NCI-H345 (cell line): ENCODE results near the gene C22orf23.
A peak's percentile ranks its signal among the peaks of the same experiment; 100 is the strongest.
"Not testable (repeated sequence)": the region's sequence is repeated elsewhere in the genome, so short reads cannot be mapped to it uniquely, and the experiment has no call there.

Experiments used
- DNase-seq: peaks from one replicate; lab custom pipeline; 2025; lab: John Stamatoyannopoulos, UW

The C22orf23 gene

DNA sequence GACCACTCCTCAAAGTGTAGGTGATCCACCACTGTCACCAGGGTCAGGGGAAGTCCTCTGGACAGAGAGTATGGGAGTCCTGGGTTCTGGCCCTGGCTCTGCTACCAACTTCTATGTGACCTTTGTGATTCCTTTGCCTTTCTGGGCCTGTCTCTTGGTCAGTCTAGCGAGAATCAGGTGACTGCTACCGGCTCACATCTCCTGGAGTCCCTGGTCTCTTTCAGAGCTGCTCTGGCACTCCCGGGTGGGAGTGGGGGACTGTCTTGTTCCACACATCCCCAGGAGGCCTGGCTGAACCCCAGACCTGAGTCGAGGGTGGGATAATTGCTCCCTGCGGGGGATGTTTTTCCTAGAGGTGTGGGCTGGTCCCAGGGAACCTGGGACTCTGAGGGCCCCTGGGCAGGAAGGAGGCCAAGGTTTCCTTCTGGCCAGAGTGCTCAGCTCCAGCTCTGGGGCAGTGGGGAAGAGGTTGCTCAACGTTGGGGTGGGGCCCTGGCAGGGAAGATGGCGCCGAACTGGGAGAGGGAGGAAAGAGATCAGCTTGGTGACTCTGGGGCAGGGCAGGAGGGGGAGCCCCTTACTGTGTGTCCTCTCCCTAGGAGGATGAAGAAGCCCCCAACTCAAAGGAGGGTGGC is 28.9 kb upstream of the C22orf23 start:
- DNase-seq, result no peak

DNA sequence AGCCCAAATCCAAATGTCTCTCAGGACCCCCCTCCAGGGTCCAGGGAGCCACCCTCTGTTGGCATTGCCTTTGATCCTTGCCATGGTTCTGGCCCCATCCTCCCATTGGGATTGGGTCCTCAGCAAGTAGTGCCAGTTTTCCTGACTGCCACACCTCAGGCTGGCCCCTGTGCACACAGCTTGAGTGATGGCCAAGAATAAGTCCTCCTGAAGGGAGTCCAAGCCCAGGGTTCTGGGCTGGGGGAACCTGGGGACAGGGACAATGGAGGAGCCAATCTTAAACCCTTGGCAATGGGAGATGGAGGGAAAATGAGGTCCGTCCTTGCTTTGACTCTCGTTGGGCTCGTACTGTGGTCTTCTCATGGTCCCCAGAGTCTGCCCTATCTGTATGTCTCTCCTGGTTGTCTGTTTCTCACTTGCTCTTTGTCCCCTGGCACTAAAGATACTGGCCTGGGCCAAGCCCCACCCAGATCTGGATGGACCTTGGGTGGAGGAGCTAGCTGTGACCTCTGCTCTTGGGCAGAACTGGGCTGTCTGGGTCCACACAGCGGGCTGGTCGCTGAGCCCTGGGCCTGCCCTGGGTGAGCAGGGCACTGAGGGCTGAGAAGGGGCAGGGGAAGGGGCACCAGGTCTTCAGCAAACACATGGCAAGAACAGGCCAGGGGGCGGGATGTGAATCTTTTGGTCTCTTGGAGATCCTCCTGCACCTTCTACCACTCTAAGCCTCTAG is 28.0 kb upstream of the C22orf23 start:
- no peak for DNase-seq

DNA sequence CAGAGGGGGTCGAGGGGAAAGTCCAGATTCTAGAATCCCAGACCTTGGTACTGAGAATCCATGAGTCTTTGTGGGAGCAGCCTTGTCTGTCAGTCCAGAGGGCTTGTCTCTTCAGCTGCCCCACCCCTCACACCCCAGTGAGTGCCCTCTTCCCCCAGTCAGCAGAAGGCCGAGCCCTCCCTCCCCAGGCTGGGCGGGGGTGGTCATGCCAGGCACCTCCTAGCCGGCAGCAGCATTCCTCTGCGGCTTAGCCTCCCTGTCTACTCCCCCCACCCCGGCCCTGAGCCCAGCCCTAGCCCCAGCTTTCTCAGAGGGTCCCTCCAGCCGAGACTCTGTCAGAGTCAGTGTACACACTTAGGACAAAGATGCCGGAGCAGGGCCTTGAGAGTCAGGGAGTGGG is 26.4 kb upstream of the C22orf23 start:
- DNase-seq, result no peak

DNA sequence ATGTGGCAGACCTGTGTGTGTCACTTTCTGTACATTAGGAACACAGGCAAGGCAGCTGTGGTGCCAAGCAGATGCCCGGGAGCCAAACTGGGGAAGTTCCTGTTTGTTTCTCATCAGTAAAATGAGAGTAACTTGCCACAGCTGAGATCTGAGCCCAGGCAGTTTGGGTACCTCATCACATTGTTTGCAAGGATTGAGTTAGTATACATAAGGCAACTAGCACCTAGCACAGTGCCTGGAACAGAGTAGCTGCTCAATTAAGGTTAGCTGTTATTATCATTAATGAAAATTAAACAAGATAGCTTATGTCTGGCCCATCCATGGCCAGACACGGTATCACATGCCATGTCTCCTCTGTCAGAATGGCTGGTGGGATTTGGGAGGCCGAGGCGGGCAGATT is 23.1 kb upstream of the C22orf23 start:
- DNase-seq, result no peak

DNA sequence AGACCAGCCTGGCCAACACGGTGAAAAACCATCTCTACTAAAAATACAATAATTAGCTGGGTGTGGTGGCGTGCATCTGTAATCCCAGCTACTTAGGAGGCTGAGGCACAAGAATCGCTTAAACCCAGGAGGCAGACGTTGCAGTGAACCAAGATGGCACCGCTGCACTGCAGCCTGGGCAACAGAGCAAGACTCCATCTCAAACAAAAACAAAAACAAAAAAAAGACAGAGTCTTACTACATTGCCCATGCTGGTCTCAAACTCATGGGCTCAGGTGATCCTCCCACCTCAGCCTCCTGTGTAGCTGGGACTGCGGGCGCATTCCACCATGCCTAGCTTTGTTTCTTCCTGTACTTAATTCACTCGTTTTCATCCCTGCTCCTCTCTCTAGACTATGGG is 22.6 kb upstream of the C22orf23 start:
- not testable (repeated sequence) for DNase-seq

DNA sequence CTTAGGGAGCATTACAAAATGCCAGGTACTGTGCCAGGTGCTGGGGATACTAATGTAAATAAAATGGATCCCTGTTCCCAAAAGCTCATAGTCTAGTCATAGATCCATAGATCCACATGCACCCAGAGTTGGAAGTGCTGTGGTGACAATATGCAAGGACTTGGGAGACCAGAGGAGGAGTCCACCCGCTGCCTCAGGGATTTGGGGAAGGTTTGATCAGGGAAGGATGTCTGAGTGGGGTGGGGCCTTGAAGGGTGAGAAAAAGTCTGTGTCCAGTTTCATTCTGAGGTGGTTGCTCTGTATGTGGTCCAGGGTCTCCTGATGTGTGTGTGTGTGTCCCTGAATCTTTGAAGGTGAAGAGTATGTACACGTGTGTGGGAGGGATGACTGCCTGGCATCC is 21.8 kb upstream of the C22orf23 start:
- no peak for DNase-seq

DNA sequence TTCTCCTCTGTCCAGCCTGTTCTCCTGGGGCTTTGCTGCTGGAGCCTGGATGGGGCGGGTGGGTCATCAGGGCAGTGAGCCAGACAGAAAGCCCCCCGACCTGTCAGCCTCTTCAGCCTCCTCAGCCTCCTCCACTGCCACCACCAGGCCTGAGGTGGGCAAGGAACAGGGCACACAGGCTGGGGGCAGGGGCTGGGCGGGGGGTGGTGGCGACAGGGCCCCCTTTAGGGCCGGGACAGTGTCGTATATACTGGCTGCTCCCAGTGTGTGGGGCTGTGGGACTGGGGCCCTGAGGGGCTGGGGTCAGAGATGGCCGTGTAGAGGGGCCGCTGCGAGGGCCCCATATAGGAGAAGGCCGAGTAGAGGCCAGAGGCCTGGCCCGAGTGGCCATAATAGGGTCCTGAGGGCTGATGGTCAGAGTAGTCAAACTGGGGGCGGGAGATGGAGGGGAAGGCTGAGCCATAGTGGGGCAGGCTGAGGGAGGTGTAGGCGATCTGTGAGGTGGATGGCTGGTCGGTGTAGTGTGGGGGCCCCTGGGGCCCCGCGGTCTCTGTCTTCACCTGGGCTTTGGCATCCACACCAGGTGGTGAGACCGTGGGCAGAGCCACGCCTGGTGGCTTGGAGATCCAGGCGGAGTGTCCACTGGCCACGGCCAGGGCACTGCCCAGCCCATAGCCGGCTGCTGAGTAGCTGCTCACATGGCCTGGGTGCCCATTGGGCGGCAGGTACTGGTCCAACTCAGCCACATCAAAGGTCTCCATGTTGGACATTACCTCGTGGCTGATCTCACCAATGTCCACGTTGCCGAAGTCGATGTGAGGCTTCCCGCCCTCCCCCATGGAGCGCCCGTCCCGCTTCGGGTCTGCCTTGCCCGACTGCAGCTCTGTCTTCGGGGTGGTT is 20.1 kb upstream of the C22orf23 start:
- no peak for DNase-seq

DNA sequence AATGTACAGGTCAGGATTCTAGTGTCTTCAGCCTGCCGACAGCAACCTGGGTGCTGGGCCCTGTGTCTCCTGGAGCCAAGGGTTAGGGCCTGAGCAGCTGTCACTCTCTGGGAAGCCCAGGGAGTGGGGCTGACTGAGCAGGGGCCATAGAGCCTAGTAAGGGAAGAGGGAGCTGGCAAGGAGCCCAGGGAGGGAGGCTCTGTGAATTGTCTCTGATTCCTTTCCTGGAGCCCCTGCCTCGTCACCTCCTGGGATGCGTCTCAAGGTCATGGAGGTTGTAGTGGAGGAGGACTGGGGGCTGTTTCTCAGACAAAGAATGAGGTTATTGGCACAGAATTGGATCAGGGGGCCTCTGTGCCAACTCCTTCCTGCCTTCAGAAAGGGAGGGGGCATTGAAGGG is 19.1 kb upstream of the C22orf23 start:
- DNase-seq, result peak; percentile 45

DNA sequence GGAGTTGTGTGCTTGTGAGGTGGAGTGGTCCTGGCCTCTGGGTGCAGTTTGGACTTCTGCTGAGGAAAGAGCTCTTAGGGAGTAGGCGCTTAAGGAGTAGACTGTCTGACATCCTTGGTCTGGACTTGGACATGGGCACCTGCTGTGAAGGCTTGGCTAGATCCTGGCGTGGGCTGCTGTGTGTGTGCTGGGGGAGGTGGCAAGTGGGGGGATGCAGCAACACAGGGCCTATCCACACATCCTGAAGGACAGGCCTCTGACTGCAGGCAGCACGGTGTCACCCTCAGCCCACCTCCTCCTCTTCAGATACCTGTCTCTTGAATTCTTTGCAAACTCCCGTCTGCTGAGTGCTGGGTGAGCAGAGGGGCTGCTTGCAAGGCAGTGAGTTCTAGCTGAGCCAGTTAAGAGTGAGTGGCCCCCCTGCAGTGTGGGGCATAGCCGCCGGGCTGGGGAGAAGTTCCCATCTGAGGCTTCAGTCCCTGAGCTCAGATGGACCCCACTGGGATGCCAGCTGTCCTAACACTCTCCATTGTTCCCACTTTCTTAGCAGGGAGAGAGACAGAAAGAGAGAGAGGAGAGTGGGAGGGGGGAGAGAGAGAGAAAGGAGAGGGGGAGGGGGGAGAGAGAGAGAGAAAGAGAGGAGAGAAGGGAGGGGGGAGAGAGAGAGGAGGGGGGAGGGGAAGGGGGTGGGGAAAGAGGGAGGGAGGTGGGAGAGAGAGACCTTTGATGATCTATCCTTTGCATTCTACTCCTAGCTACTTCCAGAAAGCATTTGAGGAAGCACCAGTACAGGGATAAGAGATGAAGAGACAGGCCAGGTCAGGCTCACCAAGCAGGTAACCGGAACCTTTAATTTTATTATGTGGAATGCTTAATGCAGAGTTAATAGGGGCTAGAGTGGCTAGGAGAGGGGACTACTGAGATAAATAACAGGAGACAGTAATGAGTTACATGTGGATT is 18.4 kb upstream of the C22orf23 start:
- DNase-seq, result peak; percentile 42

DNA sequence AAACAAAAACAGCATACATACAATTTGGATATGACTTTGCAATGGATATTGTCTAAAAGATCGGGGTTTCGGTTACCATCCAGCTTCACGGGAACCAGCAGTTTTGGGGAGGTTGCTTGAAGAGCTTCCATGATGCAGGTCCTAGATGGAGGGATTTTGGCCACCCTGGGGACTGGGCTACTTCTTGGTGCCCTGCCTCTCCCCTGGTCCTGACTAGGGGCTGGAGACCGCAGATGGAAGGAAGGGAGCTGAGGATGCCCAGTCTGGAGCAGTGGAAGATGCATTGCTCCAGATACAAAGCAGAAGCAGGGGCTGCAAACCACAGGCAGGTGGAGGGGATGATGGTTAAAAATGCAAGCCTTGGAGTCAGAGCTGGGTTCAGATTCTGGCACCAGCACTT is 17.5 kb upstream of the C22orf23 start:
- no peak for DNase-seq

DNA sequence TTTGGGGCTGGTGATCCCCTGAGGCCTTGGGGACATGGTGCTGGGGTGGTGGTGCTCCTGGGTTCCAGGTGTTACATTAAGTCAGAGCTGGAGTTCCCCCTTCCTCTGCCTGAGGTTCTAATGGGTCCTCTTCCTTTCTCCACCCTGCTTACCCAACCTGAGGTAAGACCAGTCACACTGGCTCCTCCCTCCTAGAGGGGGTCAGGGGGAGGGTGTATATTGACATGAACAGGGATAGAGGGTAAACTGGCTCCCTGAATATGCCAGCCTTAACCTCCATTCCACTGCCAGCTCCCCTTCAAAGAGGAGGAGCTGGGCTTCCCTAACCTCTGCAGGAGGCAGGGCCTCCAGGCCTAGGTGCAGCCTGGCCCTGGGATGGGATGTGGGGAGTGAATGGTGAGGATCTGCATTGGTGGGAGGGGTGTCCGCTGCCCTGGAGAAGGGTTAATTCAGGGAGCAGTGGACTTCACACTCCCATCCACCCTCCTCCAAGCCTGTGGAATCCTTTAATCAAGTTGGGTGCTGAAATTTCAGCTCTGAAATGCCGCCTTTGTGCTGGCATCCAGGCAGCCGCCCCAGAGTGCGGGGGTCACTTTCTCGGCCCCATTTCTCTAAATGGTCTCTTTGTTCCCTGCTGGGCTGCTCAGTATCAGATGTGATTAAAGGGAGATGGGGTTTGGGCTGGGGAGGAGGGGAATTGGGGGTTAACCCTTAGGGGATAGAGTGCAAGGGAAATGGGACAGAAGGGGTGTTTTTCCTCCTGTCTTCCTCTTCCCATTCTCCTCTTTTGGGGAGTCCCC is 15.3 kb upstream of the C22orf23 start:
- DNase-seq, result peak; percentile 5

DNA sequence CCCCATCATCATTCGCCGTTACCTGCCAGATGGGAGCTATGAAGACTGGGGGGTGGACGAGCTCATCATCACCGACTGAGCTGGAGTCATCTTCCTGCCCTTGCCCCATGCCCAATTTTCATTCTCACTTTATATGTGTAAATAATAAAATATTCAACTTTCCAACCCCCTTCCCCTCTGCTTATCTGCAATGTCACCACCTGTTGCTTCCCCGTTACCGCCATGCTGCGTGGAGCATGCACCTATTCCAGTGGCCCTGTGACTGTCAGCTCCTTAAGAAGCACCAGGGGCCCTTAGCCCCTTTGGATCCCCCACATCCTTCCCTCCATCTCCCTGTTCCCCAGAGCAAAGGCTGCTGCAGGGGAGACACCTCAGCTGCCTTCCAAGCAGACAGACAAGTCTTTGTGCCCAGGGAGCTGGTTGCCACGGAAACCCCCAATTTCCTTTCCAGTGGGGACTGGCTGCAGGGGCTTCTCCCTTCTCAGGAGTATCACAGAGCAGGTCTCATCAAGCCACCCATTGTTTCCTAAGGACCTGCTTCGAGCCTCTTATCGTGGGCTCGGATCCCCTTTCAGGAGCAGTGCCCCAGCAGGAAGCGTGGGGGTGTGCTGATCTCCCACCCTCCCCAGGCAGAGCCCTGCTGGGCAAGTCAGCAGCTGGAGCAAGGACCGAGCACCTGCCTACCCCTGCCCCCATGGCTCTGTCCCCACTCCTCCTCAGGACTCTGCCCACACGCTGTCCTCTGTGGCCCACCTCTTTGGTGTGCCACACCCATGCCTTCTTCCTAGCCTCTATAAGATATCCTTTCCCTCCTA is 14.4 kb upstream of the C22orf23 start:
- peak; percentile 4 for DNase-seq

DNA sequence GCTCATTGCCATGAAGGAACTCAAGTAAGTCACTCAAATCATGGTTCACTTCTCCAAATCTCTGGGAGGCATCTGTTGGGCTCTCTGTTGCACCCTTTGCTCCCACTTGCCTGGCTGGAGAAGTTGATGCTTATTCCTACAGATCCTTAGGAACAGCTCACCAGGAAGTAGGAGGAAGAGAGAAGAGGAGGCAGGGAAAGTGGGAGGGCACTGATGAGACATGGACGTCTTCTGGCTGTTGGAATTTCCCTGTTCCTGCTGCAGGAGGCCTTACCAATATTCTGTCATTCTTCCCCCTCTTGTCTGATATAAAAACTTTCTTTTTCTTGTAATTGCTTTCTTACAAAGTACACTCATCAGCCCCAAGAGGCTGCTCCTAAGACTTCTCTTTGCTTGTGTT is 13.7 kb upstream of the C22orf23 start:
- no peak for DNase-seq

DNA sequence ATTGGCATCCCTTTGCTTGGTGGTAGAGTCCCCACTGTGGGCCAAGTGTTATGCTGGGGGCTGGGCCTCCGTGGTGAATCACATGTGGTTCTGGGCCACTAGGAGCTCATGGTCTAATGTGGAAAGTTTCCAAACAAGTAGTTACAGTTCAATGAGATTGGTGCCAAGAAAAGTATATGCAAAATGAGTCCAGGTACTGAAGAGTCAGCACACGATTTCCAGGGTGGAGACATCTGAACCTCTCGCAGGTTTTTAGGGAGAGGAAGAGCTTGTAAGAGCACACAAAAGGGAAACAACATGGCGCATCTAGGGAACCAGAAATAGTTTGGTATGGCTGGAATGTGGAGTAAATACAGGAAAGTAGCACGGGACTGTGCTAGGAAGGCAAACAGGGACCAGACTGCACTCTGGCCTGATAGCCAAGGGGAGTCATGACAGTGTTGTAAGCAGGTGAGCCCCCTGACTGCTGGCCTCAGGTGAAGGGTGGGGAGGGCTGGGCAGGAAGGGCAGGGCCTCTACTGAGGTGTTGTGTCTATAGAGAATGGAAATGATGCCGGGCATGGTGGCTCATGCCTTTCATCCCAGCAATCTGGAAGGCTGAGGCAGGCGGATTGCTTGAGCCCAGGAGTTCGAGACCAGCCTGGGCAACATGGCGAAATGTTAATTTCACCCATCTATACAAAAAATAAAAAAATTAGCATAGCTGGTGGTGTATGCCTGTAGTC is 12.7 kb upstream of the C22orf23 start:
- no peak for DNase-seq

DNA sequence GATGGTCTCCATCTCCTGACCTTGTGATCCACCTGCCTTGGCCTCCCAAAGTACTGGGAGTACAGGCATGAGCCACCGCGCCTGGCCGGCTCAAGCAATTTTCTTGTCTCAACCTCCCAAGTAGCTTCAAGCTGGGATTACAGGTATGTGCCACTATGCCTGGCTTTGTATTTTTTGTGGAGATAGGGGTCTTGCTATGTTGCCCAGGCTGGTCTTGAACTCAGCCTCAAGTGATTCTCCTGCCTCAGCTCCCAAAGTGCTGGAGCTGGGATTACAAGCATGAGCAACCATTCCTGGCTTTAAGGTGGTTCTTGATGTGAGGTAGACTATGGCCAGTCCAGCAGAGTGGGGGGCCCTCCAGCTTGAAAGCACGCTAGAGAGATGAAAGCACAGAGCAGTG is 7.7 kb upstream of the C22orf23 start:
- no peak for DNase-seq

DNA sequence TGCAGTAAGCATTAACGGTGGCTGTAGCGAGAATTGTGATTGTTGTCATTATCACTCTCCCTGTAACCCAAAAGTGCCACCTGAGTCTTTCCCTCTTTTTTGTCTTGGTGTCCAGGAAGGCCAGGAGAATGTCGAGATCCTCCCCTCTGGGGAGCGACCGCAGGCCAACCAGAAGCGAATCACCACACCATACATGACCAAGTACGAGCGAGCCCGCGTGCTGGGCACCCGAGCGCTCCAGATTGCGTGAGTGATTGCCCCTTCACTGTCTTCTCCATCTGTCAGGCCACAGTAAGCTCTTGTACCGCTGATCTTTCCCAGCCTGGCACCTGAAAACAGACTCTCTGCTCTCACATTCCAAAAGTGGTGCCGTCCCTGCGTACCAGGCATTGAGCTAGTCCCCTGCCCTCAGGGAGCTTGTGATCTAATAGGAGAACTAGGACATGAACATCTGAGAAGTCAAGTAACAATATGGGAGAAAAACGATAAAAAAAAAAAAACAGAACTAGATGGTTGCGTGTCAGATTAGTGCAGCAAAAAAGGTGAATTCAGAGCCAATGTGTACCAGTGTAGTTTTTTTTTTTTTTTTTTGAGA is 5.9 kb upstream of the C22orf23 start:
- no peak for DNase-seq

DNA sequence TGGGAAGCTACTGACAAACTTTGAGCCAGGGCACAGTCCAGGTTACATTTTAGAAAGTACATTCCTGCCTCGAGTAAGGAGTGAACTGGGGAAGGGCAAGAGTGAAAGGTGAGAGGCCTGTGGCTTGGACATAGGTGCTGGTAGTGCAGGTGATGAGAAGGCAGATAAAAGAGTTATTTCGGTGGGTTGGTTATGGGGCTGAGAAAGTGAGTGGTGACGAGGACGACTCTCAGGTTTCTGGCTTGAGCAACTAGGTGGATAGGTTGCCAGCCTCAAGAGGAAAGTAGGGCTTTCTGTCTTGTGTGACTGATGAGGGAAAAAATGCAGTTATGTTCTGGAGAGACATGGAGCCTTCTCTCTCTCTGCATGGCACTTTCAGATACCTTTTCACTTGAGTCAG is 3.8 kb upstream of the C22orf23 start:
- no peak for DNase-seq

DNA sequence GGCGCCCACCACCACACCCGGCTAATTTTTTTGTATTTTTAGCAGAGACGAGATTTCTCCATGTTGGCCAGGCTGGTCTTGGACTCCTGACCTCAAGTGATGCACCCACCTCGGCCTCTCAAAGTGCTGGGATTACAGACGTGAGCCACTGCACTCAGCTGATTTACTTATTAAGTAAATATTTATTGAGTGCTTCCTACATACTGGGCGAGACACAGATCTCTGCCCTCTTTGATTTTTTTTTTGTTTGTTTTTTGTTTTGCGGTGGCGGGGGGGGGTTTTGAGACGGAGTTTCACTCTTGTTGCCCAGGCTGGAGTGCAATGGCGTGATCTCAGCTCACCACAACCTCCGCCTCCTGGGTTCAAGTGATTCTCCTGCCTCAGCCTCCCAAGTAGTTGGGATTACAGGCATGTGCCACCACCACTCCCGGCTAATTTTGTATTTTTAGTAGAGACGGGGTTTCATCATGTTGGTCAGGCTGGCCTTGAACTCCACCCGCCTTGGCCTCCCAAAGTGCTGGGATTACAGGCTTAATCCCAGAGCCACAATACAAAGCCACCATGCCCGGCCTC is 2.5 kb upstream of the C22orf23 start:
- not testable (repeated sequence) for DNase-seq

DNA sequence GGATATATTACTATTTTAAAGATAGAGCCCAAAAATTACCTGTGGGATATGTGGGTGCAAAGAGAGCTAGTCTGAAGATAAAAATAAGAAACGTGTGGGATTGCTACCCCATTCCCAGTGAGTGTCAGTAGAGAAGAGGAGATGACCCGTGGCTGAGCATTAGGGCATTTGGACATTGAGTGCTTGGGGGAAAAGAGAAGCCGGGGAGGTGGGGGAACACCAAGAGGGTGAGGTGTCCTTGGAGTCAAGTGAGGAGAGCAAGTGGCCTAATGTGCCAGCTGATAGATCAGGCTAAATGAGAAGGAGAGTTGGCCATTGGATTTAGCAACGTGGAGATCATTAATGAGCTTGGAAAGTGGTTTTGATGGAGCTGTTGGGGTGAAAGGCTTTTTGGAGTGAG is 1.3 kb upstream of the C22orf23 start:
- no peak for DNase-seq
